Cortex of kidney (tissue), 1 donor: ENCODE results near the gene THEM5.
"Not testable (repeated sequence)": the region's sequence is repeated elsewhere in the genome, so short reads cannot be mapped to it uniquely, and the experiment has no call there.

Experiments used
- DNase-seq: peaks from one replicate; lab custom pipeline; 2025; lab: John Stamatoyannopoulos, UW

The THEM5 gene

GRCh38 chr1:151853411-151853943 lies at the start of gene THEM5:
TSS of gene THEM5 (minus strand) at chr1:151853712. CDS start at chr1:151853565, 147 bp downstream.
- no peak for DNase-seq

GRCh38 chr1:151902858-151903257 lies 49.3 kb upstream of the THEM5 start:
- DNase-seq, result no peak

GRCh38 chr1:151900804-151901203 lies 47.3 kb upstream of the THEM5 start:
- not testable (repeated sequence) for DNase-seq

GRCh38 chr1:151898519-151898991 lies 45.0 kb upstream of the THEM5 start:
- DNase-seq, result no peak

GRCh38 chr1:151897991-151898431 lies 44.5 kb upstream of the THEM5 start:
- no peak for DNase-seq

GRCh38 chr1:151893176-151893924 lies 39.8 kb upstream of the THEM5 start:
- DNase-seq, result no peak

- DNase-seq, result no peak
Measured at GRCh38 chr1:151892190-151892589, 38.7 kb upstream of the THEM5 start.

GRCh38 chr1:151891512-151891911 lies 38.0 kb upstream of the THEM5 start:
- DNase-seq, result no peak

- no peak for DNase-seq
Measured at GRCh38 chr1:151888972-151889570, 35.6 kb upstream of the THEM5 start.

GRCh38 chr1:151887028-151887427 lies 33.5 kb upstream of the THEM5 start:
- DNase-seq, result no peak

- DNase-seq, result no peak
Measured at GRCh38 chr1:151885479-151885878, 32.0 kb upstream of the THEM5 start.

- DNase-seq, result not testable (repeated sequence)
Measured at GRCh38 chr1:151884879-151885278, 31.4 kb upstream of the THEM5 start.

- DNase-seq, result not testable (repeated sequence)
Measured at GRCh38 chr1:151884445-151884844, 30.9 kb upstream of the THEM5 start.

- DNase-seq, result not testable (repeated sequence)
Measured at GRCh38 chr1:151883898-151884297, 30.4 kb upstream of the THEM5 start.

- DNase-seq, result not testable (repeated sequence)
Measured at GRCh38 chr1:151882918-151883317, 29.4 kb upstream of the THEM5 start.

GRCh38 chr1:151882466-151882865 lies 29.0 kb upstream of the THEM5 start:
- no peak for DNase-seq

- no peak for DNase-seq
Measured at GRCh38 chr1:151881479-151881878, 28.0 kb upstream of the THEM5 start.

- no peak for DNase-seq
Measured at GRCh38 chr1:151875419-151876097, 22.0 kb upstream of the THEM5 start.

- not testable (repeated sequence) for DNase-seq
Measured at GRCh38 chr1:151872776-151873175, 19.3 kb upstream of the THEM5 start.

GRCh38 chr1:151871284-151872030 lies 17.9 kb upstream of the THEM5 start:
- no peak for DNase-seq

- DNase-seq, result no peak
Measured at GRCh38 chr1:151868486-151868885, 15.0 kb upstream of the THEM5 start.
